Inferior parietal cortex (tissue), 1 donor: ENCODE measurements around the gene SUSD3.
"Not testable (repeated sequence)": the region's sequence is repeated elsewhere in the genome, so short reads cannot be mapped to it uniquely, and the experiment has no call there.

ENCODE experiments used
- DNase-seq: peaks from one replicate; pipeline ENCODE4 v3.0.0-alpha.2; 2016; ENCODE audit errors: extremely low spot score

The SUSD3 gene

DNA sequence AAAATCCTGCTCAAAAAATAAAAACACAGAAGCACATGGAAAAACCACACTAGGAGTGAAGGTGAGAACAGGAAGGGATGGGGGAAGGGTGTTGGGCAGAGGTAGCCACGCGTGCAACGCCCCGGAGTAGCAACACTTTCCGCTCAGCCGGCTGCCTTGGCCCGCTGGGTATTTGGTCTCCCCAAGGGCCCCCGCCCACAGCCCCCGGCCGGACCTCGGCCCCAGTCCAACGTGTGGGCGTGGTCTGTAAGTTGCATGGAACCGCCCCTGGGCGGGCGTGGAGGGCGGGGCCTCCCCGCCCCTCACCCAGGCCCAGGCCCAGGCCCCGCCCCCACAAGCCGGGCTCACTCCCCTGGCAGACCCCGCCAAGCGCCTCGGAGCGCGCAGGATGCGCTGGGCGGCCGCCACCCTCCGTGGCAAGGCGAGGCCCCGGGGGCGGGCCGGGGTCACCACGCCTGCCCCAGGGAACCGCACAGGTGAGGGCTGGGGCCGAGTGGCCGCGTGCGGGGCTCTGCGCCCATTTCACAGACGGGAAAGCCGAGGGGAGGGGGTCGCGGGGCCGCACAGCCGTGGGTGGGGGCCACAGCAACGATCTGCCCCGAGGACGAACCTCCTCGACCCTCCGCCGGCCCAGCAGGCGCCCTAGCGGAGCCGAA is at the start of gene SUSD3:
Gene SUSD3 (plus strand): TSS at position 347 of the 656 bp plus-strand sequence. CDS start 42 bp downstream, at position 389.
- no peak for DNase-seq

DNA sequence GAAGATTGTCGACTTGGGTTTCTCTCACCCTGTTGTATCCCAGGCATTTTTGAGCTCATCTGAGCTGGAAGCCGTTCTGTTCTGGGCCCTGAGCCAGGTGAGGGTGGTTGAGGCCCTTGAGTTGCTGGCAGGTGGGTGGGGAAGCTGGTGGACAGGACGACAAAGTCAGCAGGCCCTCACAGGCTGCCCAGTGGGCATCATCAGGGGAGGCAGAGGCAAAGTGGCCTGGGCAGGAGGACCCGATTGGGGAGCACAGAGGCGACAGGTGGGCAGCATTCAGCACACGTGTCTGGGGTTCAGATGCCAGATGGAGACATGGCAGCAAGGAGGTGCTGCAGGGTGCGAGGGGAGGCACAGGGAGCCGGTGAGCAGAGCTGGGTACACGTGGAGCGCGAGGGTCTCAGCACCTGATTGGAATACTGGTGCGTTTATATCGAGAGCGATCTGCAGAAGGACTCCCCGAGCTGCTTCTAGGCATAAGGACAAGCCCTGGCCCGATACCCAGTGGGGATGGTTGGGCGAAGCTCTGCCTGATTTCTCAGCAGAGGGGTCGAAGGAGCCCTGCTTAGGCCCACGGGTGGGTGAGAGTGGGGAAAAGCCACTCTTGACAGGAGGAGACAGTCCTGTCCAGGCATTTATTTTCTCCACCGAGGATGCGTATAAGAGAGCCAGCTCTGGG is 49.0 kb upstream of the SUSD3 start:
- DNase-seq = no peak

DNA sequence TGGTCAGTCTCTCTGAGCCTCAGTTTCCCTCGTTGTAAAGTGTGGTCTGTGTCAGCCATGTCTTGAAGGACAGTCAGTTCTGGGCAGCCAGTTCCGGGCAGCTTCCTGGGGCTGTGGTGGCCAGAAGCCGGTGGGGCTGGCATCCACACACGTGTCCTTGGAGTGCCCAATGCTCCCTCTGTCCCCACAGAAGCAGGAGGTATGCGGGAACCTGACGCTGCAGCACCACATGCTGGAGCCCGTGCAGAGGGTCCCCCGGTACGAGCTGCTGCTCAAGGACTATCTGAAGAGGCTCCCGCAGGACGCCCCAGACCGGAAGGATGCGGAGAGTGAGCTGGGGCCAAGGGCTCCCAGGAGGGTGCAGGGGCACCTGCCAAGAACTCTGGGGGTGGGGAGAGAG is 48.4 kb upstream of the SUSD3 start:
- DNase-seq = no peak

DNA sequence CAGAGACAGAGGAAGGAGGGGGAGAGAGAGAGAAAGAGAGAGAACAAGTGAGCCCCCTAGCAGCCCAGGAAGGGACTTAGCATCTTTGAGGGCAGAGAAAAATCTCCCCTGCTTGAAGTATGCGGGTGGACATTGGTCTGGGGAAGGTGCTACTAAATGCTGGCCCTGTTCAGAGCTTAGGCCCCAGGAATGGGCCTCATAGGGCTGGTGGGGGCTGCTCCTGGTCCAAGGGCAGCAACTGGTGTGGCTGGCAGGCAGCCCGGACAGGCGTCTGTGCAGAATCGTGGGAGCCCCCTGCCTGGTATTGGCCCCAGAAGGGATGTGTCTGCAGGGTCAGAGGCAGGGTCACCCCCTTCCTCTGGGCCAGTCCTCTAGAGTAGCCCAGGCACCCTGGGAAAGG is 47.8 kb upstream of the SUSD3 start:
- no peak for DNase-seq

DNA sequence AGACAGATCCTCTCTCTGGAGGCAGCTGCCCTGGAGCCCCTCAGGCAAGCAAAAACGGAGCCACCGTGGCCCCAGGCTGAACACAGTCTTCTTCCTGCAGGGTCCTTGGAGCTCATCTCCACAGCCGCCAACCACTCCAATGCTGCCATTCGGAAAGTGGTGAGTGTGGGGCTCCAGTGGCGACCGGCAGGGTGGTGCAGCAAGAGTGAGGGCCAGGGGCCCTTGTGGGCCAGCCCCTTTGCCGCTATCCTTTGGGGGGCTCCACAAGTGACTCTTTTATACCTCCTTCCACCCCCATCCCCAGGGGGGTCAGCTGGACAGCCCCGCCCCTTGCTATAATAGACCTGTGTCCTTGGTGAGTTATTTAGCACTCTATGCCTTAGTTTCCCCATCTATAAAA is 47.4 kb upstream of the SUSD3 start:
- DNase-seq = no peak

DNA sequence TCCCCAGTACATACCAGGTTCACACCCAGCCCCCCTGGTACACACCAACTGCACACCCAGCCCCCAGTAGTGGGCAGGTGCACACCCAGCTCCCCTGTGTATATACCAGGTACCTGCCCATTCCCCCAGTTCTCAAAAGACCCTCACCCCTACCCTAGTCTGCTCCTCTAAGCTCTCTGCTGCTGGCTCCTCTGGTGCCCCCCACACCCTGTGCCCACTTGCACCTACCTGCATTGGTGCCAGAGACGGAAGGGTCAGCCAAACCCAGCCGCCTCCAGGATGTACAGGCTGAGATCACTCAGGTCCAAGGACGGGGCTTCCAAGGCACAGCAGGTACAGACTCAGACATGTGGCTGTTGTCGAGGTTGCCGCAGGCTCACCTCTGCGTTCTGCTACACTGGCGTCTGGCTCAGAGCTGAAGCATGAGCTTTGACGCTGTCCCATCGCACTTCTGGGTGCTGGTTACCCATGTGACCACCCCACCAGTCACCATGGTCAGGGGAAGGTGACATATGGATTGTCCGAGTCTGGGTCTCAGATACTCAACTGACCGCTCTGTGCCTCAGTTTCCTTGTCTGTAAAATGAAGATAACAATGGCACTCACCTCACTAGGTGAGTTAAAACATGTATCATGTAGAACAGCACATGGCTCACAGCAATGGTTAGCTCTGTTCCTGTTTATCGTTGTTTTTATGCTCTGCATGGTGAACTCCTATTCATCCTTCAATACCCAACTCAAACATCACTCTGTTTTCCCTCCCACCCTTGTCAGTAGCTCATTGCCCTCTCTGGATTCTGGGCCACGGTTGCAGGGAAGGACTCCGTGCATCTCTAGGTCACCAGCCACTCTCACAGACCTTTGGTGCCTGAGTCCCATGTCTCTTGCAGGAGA is 45.3 kb upstream of the SUSD3 start:
- no peak for DNase-seq

DNA sequence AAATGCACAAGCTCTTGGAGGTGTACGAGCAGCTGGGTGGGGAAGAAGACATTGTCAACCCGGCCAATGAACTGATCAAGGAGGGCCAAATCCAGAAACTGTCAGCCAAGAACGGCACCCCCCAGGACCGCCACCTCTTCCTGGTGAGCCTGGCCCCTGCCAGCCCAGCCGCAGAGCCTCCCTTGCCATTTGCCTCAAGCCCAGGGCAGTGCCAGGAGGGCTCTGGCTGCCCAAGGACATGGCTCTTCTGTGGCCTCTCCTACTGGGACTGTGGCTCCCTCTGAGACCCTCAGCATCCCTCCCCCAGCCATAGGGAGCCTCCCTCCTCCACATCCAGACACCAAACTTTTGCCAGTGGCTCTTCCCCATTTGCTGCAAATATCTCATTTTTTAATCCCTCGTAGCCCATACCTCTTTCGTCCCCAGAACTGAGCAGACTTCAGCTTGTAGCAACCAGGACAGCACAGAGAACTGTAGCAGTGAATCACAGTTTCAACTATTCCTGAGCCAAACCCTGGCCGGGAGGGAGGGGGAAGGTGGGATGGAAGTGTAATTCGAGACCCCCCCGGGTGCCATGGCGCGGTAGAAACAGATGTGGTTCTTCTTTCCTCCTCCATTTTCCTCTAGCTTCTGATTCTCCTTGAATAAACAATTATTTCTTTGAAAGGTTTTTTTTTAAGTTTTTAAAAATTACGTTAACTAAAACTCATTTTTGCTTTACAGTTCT is 44.5 kb upstream of the SUSD3 start:
- no peak for DNase-seq

DNA sequence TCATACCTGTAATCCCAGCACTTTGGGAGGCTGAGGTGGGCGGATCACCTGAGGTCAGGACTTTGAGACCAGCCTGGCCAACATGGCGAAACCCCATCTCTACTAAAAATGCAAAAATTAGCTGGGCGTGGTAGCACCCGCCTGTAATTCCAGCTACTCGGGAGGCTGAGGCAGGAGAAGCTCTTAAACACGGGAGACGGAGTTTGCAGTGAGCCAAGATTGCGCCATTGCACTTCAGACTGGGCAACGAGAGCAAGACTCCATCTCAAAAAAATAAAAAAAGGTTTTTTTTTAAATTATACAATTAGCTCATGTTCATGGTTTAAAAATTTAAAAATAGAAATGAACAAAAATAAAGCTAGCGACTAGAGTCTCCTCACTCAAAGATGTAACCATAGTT is 43.3 kb upstream of the SUSD3 start:
- not testable (repeated sequence) for DNase-seq

DNA sequence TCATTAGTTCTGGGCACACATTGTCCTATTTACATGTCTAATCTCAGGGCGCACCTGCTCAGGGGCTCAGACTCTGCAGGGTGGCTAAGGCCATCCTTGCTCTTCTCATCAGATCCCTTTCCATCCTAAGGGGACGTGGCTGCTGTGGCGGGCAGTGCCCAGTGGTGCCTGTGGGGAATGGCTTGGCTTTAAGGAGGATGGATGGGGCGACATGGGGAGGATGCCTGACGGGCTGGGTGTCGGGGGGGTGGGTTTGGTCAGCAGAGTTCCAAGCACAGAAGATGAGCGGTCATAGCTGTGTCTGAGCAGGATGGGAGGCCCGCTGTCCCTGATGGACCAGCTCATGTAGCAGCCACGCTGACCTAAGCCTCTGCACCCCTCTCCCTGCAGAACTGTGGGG is 40.9 kb upstream of the SUSD3 start:
- no peak for DNase-seq

DNA sequence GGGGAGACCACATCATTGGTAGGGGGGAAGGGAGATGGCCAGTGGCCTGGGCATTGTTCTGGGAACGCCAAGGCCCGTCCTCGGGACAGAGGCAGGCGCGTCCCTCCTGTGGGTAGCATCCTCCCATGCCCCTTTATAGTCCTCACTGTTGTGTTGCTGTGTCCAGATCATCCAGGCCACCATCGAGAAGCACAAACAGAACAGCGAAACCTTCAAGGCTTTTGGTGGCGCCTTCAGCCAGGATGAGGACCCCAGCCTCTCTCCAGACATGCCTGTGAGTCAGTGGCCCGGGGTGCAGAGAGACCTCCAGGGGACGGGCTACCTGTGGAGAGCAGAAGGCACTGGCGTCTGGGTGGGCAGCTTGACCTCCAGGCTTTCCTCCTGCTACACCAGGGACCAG is 38.4 kb upstream of the SUSD3 start:
- DNase-seq = no peak

DNA sequence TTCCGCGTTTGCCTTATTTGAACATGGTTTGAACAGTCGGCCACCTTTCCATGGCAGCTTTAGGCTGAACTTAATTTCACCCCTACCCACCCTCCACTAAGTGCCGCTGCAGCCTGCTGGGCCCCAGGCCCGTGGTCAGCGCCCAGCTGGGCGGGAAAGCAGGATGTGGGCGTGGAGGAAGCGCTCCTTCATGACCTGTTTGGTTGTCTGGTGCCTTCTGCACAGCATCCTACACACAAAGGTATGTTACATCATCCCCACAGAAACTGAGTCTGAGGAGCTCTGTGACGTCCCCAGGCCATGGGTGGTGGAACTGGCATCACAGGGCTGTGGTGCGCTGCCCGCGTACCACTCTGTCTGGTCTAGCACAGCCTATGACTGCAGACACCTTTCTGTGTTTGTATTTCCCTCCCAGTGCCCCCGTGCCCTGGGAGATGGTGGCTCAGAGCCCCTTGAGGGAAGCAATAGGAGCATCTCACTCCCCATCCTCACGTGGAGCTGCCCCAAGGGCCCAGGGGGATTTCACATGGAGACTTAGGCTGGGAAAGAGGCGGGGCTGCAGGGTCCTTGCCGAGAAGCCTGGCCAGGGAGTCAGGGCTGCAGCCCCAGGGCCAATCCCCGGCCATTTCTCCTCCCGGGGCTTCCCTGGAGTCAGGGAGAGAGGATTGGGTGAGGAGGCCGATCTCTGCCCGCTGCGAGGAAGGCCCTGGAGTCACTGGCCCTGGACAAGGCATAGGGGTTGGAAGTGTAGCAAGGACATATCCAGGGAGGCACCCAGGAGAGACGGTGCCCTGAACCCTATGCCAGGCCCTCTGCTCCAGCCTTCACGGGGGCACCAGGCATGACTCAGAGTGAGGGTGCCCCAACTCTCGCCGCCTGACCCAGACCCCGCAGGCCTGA is 37.5 kb upstream of the SUSD3 start:
- no peak for DNase-seq

DNA sequence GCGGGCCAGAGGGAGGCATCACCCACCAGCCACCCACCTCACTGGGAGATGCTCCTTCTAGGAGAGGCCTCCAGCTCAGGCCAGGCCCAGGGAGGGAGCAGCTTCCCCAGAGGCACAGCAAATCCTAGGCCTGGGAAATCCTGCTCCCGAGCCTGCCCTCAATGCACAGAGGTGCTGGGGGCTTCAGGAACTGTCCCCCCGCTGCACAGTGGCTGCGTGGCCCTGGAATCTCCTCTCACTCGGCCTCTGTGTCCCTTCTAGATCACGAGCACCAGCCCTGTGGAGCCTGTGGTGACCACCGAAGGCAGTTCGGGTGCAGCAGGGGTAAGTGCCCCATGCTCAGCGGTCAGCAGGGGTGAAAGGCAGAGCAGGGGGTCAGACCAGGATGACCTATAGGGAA is 36.4 kb upstream of the SUSD3 start:
- no peak for DNase-seq

DNA sequence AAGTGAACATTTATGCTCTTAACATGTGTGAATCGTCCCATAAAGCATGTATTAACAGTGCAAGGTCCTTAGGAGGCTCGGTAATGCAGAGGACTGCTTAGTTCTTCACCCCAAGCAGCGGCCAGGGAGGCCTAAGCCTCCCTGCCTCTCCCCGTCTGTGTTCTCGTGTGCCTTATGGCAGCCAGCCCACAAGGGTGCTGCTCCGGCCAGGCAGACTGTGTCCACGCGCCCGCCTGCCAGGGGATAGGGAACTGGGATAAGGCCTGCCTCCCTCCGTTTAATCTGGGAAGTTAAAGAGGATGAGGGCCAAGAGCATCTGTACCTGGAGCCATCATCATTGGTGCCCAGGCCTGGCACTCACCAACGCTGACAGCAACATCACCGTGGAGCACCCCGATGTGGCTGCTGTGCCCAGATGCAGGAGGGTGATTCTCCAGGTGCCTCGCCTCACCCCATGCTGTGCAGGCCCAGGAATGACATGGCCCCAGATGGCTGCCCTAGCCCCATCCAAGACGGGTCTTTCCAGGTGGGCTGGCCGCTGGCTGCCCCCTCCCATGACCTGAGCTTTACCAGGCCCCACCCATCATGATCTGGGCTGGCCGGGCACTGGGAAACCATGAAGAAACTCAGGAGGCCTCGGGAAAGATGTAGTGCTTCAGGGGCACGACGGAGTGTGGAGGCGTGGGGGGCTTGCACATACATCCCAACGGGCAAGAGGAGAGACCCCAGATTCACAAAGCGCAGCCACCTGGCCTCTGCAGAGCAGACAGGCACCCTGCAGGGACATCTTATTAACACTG is 35.6 kb upstream of the SUSD3 start:
- DNase-seq = no peak

DNA sequence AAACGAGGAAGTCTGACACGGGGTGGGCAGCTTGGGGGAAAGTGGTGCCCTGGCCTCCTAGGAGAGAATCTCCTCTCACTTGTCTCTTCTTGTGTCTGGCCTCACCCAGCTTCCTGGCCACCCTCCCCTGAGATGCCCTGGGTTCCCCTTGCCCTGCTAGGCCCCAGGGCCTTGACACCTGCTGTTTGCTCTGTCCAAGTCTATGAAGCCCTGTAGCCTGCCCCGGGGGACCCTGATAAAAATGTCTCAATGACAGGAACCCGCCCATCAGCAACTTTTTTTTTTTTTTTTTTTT is 35.0 kb upstream of the SUSD3 start:
- DNase-seq = no peak

DNA sequence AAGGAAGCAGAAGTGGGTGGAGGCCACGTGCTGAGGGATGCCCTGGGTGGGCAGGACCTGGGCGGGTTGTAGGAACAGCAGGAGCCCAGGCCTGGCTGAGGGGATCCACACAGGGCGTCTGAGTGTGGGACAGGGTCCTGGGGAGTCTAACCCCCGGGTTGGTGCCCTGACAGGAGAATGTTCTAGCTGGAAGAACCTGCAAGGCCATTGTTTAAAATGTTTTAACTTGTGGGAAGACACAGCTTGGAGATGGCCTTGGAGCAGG is 33.9 kb upstream of the SUSD3 start:
- DNase-seq = no peak

DNA sequence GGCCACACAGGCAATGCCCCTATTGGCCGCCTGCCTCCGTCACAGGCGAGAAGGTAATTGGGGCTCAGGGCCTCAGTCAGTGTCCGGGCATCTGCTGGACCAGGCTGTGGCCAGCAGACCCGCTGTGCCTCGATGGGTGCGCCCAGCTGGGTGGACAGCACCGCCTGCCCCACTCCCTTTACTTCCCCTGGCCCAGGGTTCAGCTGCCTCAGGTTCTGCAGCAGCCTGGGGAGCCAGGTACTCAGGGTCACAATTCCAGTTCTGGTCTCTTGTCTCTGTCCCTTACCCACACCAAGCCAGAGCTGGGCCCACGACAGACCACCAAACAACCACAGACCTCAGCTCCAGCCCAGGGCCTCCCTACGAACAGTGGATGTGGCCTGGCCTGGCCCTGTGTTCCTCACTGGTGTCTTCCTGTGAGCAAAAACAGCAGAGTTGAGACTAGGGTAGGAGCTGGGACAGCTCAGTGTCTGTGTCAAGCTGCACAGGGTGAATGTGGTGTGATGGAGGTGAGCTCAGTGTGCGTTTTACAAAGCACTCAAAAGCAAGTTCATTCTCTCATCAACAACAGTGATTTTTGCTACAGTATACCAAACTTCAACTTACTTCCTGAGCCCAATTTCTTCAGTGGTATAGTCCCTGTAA is 33.4 kb upstream of the SUSD3 start:
- DNase-seq = no peak

DNA sequence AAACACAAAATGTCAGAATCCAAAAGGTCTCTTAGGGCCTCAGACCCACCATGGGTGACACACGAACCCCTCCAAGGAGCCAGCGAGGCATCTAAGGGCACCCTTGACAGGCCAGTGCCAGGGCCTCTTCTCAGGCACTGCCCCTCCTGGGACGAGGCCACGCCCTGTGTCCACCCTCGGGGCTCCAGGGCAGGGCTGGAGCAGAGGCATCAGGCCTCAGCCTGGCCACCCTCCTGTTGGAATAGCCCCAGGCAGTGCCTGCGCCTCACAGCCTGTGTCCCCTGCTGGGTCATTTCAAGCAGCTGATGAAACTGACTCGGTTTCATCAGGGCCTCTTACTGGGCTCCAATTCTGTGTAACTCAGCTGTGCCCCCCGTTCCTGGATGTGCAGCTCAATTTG is 32.8 kb upstream of the SUSD3 start:
- no peak for DNase-seq

DNA sequence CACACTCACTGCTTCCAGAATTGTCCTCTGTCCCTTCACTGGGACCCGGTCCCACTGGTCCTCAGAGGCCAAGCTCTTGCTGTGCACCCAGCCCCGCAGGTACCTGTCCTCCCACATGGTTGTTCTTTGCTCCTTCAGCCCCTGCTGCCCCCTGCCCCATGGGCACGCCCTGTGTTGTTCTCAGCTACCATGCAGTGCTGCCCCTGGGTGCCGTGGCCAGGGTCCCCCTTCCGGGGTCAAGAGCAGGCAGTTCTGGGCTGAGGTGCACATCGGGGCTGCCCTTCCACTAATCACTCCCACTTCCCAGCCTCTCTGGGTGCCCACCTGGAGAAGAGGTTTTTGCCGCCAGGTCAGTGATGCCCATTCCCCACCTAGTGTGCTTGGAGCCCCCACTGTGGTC is 31.9 kb upstream of the SUSD3 start:
- DNase-seq = no peak

DNA sequence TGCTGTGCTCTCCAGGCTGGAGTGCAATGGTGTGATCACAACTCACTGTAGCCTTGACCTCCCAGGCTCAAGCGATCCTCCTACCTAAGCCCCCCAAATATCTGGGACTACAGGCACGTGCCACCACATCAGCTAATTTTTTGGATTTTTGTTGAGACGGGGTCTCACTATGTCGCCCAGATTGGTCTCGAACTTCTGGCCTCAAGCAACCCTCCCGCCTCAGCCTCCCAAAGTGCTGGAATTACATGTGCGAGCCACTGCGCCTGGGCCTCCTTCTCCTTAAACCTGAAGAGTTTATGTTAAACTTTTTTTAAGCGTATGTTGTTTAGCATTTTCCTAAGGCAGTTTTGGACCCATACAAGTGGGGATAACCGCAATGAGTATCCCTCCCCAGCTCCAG is 30.8 kb upstream of the SUSD3 start:
- no peak for DNase-seq

DNA sequence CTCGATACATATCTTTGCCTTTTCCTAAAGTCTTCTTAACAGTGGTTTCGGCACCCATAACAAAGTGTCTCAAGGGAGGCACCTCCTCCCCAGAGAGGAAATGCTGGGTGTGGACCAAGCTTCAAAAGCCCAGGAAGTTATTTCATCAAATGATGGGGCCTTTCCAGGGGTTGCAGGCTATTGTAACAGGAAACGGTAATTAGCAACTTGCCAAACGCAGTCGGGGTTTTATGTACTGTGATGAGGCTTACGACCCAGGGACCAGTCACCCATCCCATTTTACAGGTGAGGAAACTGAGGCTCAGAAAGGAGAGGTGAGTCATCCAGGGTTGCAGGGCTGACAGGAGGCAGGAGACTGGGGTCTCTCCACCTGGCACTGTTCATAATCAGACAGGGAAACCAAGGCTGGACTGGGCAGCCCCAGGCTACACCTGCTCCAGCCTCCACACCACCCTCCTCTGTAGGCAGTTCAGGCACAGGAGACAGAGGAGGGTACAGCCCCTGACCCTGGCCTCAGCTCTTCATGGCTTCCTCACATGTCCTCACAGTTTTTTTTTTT is 30.0 kb upstream of the SUSD3 start:
- no peak for DNase-seq
